Esophagus (tissue), 2 donors: ENCODE measurements around the gene PKD2L1. TPM values are rescaled to one million over a fixed set of nuclear protein-coding genes. Genes with fewer than 3 reads are reported as not detected.

Source experiments
- H3K27ac ChIP-seq, 2 donors: one replicate each; pipeline ENCODE4 v1.5.1; 2013; ENCODE audit warnings: low read depth in 2 of 2, mild to moderate bottlenecking in 2 of 2, inconsistent platforms in 1 of 2, low read length in 1 of 2, moderate library complexity in 1 of 2
- H3K27me3 ChIP-seq, 2 donors: one replicate each; pipeline ENCODE4 v1.6.1; 2013; ENCODE audit warnings: low read length in 2 of 2, control low read depth in 1 of 2, mild to moderate bottlenecking in 1 of 2; ENCODE audit not compliant: insufficient read depth in 2 of 2, control insufficient read depth in 1 of 2
- H3K36me3 ChIP-seq, 2 donors: one replicate each; pipeline ENCODE4 v1.6.1; 2013; ENCODE audit warnings: low read length in 1 of 2; ENCODE audit not compliant: control insufficient read depth in 2 of 2, insufficient read depth in 2 of 2
- H3K4me1 ChIP-seq, 2 donors: one replicate each; pipeline ENCODE4 v1.6.1; 2013; ENCODE audit warnings: low read length in 1 of 2; ENCODE audit not compliant: control insufficient read depth in 2 of 2, insufficient read depth in 2 of 2
- H3K4me3 ChIP-seq, 2 donors: one replicate each; pipeline ENCODE4 v1.5.1; 2013; ENCODE audit warnings: low read length in 2 of 2, mild to moderate bottlenecking in 2 of 2, low read depth in 1 of 2, moderate library complexity in 1 of 2
- H3K9me3 ChIP-seq, 2 donors: one replicate each; pipeline ENCODE4 v1.6.1; 2013; ENCODE audit warnings: mild to moderate bottlenecking in 2 of 2, low read depth in 1 of 2, low read length in 1 of 2, moderate library complexity in 1 of 2; ENCODE audit not compliant: control insufficient read depth in 2 of 2, insufficient read depth in 1 of 2
- WGBS, 2 donors: extraction: QIAGEN DNeasy Blood & Tissue Kit; methylation state at CpG; one replicate each; pipeline ENCODE4 v1.1.7; 2013; 5-methylcytosine and 5-hydroxymethylcytosine counted together
- polyA plus RNA-seq, 2 donors: library from polyadenylated mRNA; stranded (reverse); fragments of 200-250 nt; gene quantifications; one replicate each; pipeline ENCODE4 v1.2.3, GENCODE V29; 2013
- donor health status: healthy with polysubstance abuse.
- donor health status: Bipolar disorder and iron deficiency.

PKD2L1 gene
- polyA plus RNA-seq, 2 donors, result not detected

DNA sequence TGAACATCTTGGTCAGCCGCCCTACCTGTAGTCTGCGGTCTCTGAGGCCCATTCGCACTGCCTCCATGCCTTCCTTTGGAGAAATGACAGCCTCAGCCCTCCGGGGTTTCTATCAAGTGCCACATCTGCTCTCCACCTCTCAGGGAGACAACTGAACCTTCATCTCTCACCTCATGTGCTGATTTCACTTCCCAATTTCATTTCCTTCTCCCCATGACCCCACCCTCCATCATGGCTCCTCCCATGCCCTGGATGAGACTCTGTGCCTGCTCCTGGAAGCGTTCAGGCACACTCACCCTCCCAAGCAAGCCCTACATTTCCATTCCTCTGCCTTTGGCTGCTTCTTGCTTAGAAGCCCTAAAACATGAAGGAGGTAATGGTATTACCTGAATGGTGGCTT is 9.2 kb upstream of the PKD2L1 start:
- H3K9me3 ChIP-seq, result no peaks in the 10 kb centered on the region
- no peaks in the 10 kb centered on the region for H3K4me1 ChIP-seq
- H3K27me3 ChIP-seq, result no peaks in the 10 kb centered on the region
- no peak overlapping the region for H3K27ac ChIP-seq
- H3K4me3 ChIP-seq, result no peak overlapping the region
- WGBS, 2 donors, result 57 to 62% methylated on average over 5 of the region's 5 CpGs
- H3K36me3 ChIP-seq, result no peaks in the 10 kb centered on the region

DNA sequence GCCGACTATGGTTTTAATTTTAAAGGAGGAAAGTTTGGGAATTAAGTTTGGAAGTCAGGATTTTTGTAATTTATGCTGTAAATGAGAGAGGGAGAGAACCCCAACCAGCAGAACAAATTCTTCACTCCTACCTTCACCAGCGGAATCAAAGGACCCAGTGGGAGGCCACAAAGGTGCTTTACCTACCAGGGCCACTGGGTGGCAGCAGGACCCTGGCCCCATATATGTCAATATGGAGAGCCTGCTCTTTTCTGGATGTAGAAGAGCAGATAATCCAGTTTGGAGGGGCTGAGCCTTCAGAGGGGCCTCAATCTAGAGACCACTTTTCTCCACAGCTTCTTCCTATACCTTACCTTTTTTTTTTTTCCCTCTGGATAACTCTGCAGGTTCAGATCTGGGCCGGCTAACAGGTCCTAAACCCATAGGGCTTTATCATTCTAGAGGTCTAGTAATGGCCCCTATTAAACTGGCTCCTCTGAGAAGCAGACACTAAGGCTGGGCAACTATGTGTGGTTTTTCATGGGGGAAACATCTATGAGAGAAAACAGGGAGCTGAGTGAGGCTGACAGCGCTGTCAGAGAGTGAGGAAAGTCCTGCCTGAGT is 8.5 kb upstream of the PKD2L1 start:
- H3K9me3 ChIP-seq, result no peaks in the 10 kb centered on the region
- H3K27me3 ChIP-seq, result no peaks in the 10 kb centered on the region
- no peaks in the 10 kb centered on the region for H3K4me1 ChIP-seq
- no peak overlapping the region for H3K27ac ChIP-seq
- WGBS, 2 donors, result 55 to 59% methylated on average over 4 of the region's 4 CpGs
- H3K36me3 ChIP-seq, result no peaks in the 10 kb centered on the region
- no peak overlapping the region for H3K4me3 ChIP-seq

GRCh38 chr10:100334762-100335161 is 4.7 kb upstream of the PKD2L1 start:
- no peak overlapping the region for H3K4me3 ChIP-seq
- no peaks in the 10 kb centered on the region for H3K27me3 ChIP-seq
- no peaks in the 10 kb centered on the region for H3K9me3 ChIP-seq
- H3K36me3 ChIP-seq, result no peaks in the 10 kb centered on the region
- no peak overlapping the region for H3K27ac ChIP-seq
- WGBS, 2 donors, result 83 to 84% methylated on average over 9 of the region's 9 CpGs
- no peaks in the 10 kb centered on the region for H3K4me1 ChIP-seq

DNA sequence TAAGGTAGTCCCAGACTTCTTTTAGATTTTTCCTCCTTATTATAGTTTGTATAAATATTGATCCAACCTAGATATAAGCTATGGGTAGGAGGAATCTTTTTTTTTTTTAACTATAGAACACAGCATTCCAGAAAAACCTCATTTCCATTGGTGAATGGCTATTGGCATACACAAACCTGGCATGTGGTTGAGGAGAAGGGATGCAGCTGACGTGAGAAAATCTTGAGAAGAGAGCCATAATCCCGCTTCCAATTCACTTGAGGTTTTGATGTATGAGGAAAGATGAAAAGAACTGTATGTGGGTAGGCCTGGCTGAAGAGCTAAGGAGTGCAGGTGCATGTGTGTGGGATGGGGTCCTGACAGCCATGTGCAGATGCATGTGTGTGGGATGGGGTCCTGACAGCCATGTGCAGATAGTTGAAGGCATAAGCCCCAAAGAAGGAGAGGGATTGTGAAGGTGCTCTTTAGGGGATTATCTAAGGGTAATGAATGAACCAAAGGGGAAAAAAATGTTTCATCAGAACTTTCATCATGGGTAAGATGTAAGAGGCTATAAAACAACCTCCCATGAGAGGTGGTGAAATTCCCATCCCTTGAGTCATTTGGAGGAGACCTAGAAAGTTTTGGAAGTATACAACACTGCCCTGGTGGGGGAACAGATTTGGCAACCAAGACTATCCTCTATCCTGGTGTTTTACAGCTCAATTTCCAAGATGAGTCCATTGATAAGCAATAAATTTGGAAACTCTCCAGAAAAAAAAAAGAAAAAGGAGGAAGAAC is 3.8 kb upstream of the PKD2L1 start:
- Histone ChIP-seq H3K36me3 (no peaks in the 10 kb centered on the region), H3K27me3 (no peaks in the 10 kb centered on the region), H3K4me1 (no peaks in the 10 kb centered on the region), H3K27ac (no peak overlapping the region), H3K9me3 (no peaks in the 10 kb centered on the region), H3K4me3 (no peak overlapping the region)
- 76 to 77% methylated on average over 2 of the region's 2 CpGs for WGBS, 2 donors

DNA sequence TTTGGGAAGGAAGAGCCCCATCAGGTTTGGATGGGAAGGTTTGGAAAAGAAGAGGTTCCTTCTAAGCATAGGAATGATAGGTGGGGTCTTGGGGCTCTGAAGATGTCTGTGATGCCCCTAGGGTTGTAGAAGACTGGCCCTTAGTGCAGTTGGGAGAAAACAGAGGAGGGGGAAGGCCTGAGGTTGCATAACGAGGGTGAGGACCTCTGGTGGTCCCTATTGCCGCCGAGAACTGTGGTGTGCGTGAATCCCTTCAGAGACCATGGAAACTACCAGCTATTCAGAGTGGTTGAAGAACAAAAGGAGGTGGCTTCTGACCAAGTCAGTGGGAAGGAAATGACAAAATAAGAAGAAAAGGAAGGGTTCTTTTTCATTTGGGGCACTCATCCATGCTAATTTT is 3.1 kb upstream of the PKD2L1 start:
- 60% methylated on average over 4 of the region's 4 CpGs for WGBS, 2 donors

DNA sequence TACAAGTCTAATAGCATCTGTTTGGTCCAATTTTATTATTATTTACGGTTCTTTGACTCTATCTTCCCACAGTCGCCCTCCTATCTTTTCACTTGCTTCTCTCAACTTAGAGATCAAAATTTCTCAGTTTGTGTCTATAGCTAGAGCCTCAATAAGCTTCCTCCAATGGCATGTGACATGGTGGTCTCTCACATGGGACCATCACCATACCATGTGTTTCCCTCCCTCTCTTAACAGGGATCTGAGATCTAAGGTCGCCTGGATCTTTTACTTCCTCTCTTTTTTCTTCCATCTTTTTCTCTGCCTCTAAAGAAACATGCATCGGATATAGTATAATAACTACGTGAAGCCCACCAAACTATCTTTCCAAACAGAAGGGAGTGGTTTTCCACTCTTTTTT is 1.8 kb downstream of the PKD2L1 start:
- H3K27me3 ChIP-seq, result no peaks in the 10 kb centered on the region
- 59 to 65% methylated on average over 5 of the region's 5 CpGs for WGBS, 2 donors

More for the DNA sequence above, 3.1 kb upstream of the PKD2L1 start:
- Histone ChIP-seq H3K9me3 (no peaks in the 10 kb centered on the region), H3K27ac (no peak overlapping the region), H3K4me3 (no peak overlapping the region), H3K27me3 (no peaks in the 10 kb centered on the region), H3K36me3 (no peaks in the 10 kb centered on the region), H3K4me1 (no peaks in the 10 kb centered on the region)

DNA sequence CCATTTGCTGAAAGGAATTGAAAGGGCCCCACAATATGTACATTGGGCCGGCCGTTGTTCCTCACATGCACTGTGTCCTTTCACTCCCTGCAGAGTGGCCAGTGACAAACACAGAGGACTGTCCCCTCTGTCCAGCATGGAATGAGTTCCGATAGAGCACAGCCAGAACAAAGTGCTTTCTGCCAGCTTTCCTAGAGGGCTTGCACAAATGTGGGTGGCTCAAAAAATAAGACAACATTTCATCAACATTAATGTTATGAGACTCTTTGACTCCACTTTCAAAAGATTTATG is 2.4 kb downstream of the PKD2L1 start:
- no peaks in the 10 kb centered on the region for H3K36me3 ChIP-seq
- H3K27ac ChIP-seq, result no peak overlapping the region
- WGBS, 2 donors, result 61 to 66% methylated on average over 3 of the region's 3 CpGs
- no peaks in the 10 kb centered on the region for H3K27me3 ChIP-seq
- H3K4me3 ChIP-seq, result no peak overlapping the region
- H3K4me1 ChIP-seq, result no peaks in the 10 kb centered on the region
- H3K9me3 ChIP-seq, result no peaks in the 10 kb centered on the region

More for the DNA sequence above, 1.8 kb downstream of the PKD2L1 start:
- no peaks in the 10 kb centered on the region for H3K36me3 ChIP-seq
- H3K4me3 ChIP-seq, result no peak overlapping the region
- H3K4me1 ChIP-seq, result no peaks in the 10 kb centered on the region
- no peaks in the 10 kb centered on the region for H3K9me3 ChIP-seq
- no peak overlapping the region for H3K27ac ChIP-seq

GRCh38 chr10:100327007-100327717 is 2.9 kb downstream of the PKD2L1 start:
- Histone ChIP-seq H3K27ac (no peak overlapping the region), H3K27me3 (no peaks in the 10 kb centered on the region), H3K36me3 (no peaks in the 10 kb centered on the region), H3K4me1 (no peaks in the 10 kb centered on the region), H3K4me3 (no peak overlapping the region), H3K9me3 (no peaks in the 10 kb centered on the region)
- WGBS, 2 donors, result 32 to 39% methylated on average over 8 of the region's 8 CpGs

DNA sequence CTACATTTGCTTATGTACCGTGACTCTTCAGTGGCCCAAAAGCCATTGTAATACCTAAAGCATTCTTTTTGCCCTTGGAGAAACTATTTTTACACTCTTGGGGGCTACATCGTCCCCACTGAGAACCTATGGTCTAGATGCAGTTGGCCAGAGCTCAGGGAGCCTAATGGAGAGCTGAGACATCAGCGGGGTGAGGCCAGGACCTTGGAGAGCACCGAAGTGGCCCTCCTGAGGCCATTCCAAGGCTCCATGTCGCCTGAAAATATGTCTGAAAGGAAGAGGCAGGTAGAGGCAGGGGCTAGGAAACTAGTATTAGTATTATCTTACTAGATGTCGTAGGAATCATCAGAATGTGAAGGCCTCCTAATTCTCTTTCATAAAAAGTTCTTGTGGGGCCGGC is 4.9 kb downstream of the PKD2L1 start:
- H3K4me3 ChIP-seq, result no peak overlapping the region
- H3K4me1 ChIP-seq, result no peaks in the 10 kb centered on the region
- H3K9me3 ChIP-seq, result no peaks in the 10 kb centered on the region
- WGBS, 2 donors, result 50 to 57% methylated on average over 7 of the region's 7 CpGs
- H3K27ac ChIP-seq, result no peak overlapping the region
- H3K36me3 ChIP-seq, result no peaks in the 10 kb centered on the region
- no peaks in the 10 kb centered on the region for H3K27me3 ChIP-seq
